Mesenchymal stem cell (in vitro differentiated cells and primary cell): ENCODE measurements around the gene AOPEP.

Source experiments
- DNase-seq: peaks from one replicate; pipeline ENCODE4 v3.0.0-alpha.2; 2013
- H2AFZ ChIP-seq: one replicate; pipeline ENCODE4 v1.6.1; 2013; ENCODE audit warnings: low read depth, mild to moderate bottlenecking, control low read depth, inconsistent platforms, low read length, moderate library complexity
- H2AK5ac ChIP-seq: 2 replicates; pipeline ENCODE4 v1.6.1; 2013; ENCODE audit warnings: low read length, moderate library complexity, mild to moderate bottlenecking, inconsistent platforms; ENCODE audit not compliant: severe bottlenecking
- H2BK120ac ChIP-seq: one replicate; pipeline ENCODE4 v1.6.1; 2013; ENCODE audit warnings: low read depth, mild to moderate bottlenecking, inconsistent platforms, low read length, moderate library complexity
- H2BK12ac ChIP-seq, 2 experiments: one replicate each; pipeline ENCODE4 v1.6.1; 2013; ENCODE audit warnings: inconsistent platforms in 2 of 2, low read length in 2 of 2, mild to moderate bottlenecking in 2 of 2, moderate library complexity in 2 of 2, control low read depth in 1 of 2
- H2BK15ac ChIP-seq: one replicate; pipeline ENCODE4 v1.6.1; 2013; ENCODE audit warnings: mild to moderate bottlenecking, low read depth, inconsistent platforms; ENCODE audit not compliant: poor library complexity, severe bottlenecking
- H2BK5ac ChIP-seq: 2 replicates; pipeline ENCODE4 v1.6.1; 2013; ENCODE audit warnings: low read depth, mild to moderate bottlenecking, low read length, control low read depth, inconsistent platforms; ENCODE audit not compliant: poor library complexity, severe bottlenecking
- H3K14ac ChIP-seq, 2 experiments: one replicate each; pipeline ENCODE4 v1.6.1; 2013; ENCODE audit warnings: inconsistent platforms in 2 of 2, low read length in 2 of 2, control low read depth in 1 of 2, mild to moderate bottlenecking in 1 of 2, moderate library complexity in 1 of 2
- H3K18ac ChIP-seq, 2 experiments: one replicate each; pipeline ENCODE4 v1.6.1; 2013; ENCODE audit warnings: inconsistent platforms in 2 of 2, low read length in 2 of 2, control low read depth in 1 of 2, low read depth in 1 of 2, mild to moderate bottlenecking in 1 of 2
- H3K23ac ChIP-seq, 2 experiments: one replicate each; pipeline ENCODE4 v1.6.1; 2013; ENCODE audit warnings: inconsistent platforms in 2 of 2, low read length in 2 of 2, mild to moderate bottlenecking in 2 of 2, moderate library complexity in 2 of 2, control low read depth in 1 of 2
- H3K27ac ChIP-seq: 2 replicates; pipeline ENCODE4 v1.5.1; 2013; ENCODE audit warnings: mild to moderate bottlenecking, moderate library complexity, low read length, control low read depth, inconsistent platforms; ENCODE audit not compliant: poor library complexity, severe bottlenecking
- H3K27me3 ChIP-seq, 2 experiments: 2 replicates each; pipeline versions ENCODE4 v1.6.1 to v1.7.0; 2013; ENCODE audit warnings: low read length in 2 of 2, mild to moderate bottlenecking in 2 of 2, moderate library complexity in 2 of 2, control low read depth in 1 of 2, inconsistent platforms in 1 of 2; ENCODE audit not compliant: control insufficient read depth in 1 of 2, insufficient read depth in 1 of 2
- H3K36me3 ChIP-seq, 2 experiments: 2 replicates each; pipeline versions ENCODE4 v1.6.1 to v1.7.0; 2013; ENCODE audit warnings: low read length in 2 of 2, control low read depth in 1 of 2, inconsistent platforms in 1 of 2, low read depth in 1 of 2, mild to moderate bottlenecking in 1 of 2; ENCODE audit not compliant: insufficient read depth in 2 of 2, control insufficient read depth in 1 of 2
- H3K4ac ChIP-seq, 2 experiments: one replicate each; pipeline ENCODE4 v1.6.1; 2013; ENCODE audit warnings: inconsistent platforms in 2 of 2, low read length in 2 of 2, mild to moderate bottlenecking in 2 of 2, moderate library complexity in 2 of 2, control low read depth in 1 of 2, low read depth in 1 of 2
- H3K4me1 ChIP-seq: 2 replicates; pipeline ENCODE4 v1.6.1; 2013; ENCODE audit warnings: low read depth, low read length, control low read depth; ENCODE audit not compliant: control insufficient read depth, insufficient read depth
- H3K4me2 ChIP-seq: 2 replicates; pipeline ENCODE4 v1.6.1; 2013; ENCODE audit warnings: low read length, mild to moderate bottlenecking, inconsistent platforms; ENCODE audit not compliant: poor library complexity, severe bottlenecking
- H3K4me3 ChIP-seq, 2 experiments: 2 replicates each; pipeline versions ENCODE4 v1.5.1 to v1.7.0; 2013; ENCODE audit warnings: low read length in 2 of 2, mild to moderate bottlenecking in 2 of 2, control low read depth in 1 of 2, low read depth in 1 of 2; ENCODE audit not compliant: insufficient read depth in 1 of 2
- H3K79me1 ChIP-seq: replicated peaks from 2 replicates; pipeline ENCODE4 v1.6.1; 2013; ENCODE audit warnings: mild to moderate bottlenecking, control low read depth, low read length, inconsistent platforms; ENCODE audit not compliant: poor library complexity, severe bottlenecking
- H3K9ac ChIP-seq: 2 replicates; pipeline ENCODE4 v1.7.0; 2013; ENCODE audit warnings: mild to moderate bottlenecking, low read length, moderate library complexity
- H3K9me3 ChIP-seq: 2 replicates; pipeline ENCODE4 v1.7.0; 2013; ENCODE audit warnings: mild to moderate bottlenecking, low read length; ENCODE audit not compliant: control insufficient read depth
- H4K8ac ChIP-seq: one replicate; pipeline ENCODE4 v1.6.1; 2013; ENCODE audit warnings: inconsistent platforms, mild to moderate bottlenecking, low read length, moderate library complexity
- H4K91ac ChIP-seq: one replicate; pipeline ENCODE4 v1.6.1; 2013; ENCODE audit warnings: mild to moderate bottlenecking, low read length, inconsistent platforms
- WGBS: methylation state at CpG from one replicate; pipeline ENCODE4 v1.1.7; 2013; ENCODE audit warnings: mixed read lengths; 5-methylcytosine and 5-hydroxymethylcytosine counted together

AOPEP gene

GRCh38 chr9:94915476-94916450 lies 189.3 kb downstream of the AOPEP start:
- Histone ChIP-seq H3K18ac (peak overlapping the region in 1 of 2 experiments; percentile 81), H3K27me3 (no peaks in the 10 kb centered on the region), H3K4me3 (no peak overlapping the region), H2AK5ac (peak overlapping the region; percentile 7), H3K14ac (peak overlapping the region in 1 of 2 experiments; percentile 63), H3K23ac (no peak overlapping the region), H2AFZ (no peak overlapping the region), H3K4ac (peak overlapping the region in 1 of 2 experiments; percentile 57), H2BK12ac (peak overlapping the region in 1 of 2 experiments; percentile 75), H3K36me3 (no peaks in the 10 kb centered on the region), H3K9me3 (no peaks in the 10 kb centered on the region), H4K91ac (peak overlapping the region; percentile 20), H3K79me1 (peaks cover 17% of the 10 kb centered on the region), H2BK120ac (no peak overlapping the region), H2BK15ac (no peak overlapping the region), H2BK5ac (no peak overlapping the region), H3K9ac (no peak overlapping the region), H3K27ac (no peak overlapping the region), H4K8ac (no peak overlapping the region), H3K4me2 (no peak overlapping the region), H3K4me1 (peaks cover 28% of the 10 kb centered on the region)
- WGBS, result 92% methylated on average over 14 of the region's 17 CpGs
- DNase-seq, result no peak

- no peak overlapping the region for H3K9ac ChIP-seq
- no peaks in the 10 kb centered on the region for H3K9me3 ChIP-seq
- H2BK12ac ChIP-seq, result peak overlapping the region in 1 of 2 experiments; percentile 93
- 78% methylated on average over 6 of the region's 6 CpGs for WGBS
- no peak overlapping the region for H2BK120ac ChIP-seq
- peak overlapping the region in 1 of 2 experiments; percentile 86 for H3K14ac ChIP-seq
- no peak overlapping the region for H3K4me3 ChIP-seq
- no peak overlapping the region for H3K23ac ChIP-seq
- peak overlapping the region; percentile 3 for H4K91ac ChIP-seq
- peak overlapping the region; percentile 84 for H2AK5ac ChIP-seq
- H3K4me2 ChIP-seq, result no peak overlapping the region
- peaks cover 28% of the 10 kb centered on the region for H3K4me1 ChIP-seq
- H2AFZ ChIP-seq, result no peak overlapping the region
- no peak overlapping the region for H3K27ac ChIP-seq
- H2BK15ac ChIP-seq, result no peak overlapping the region
- DNase-seq, result no peak
- H4K8ac ChIP-seq, result no peak overlapping the region
- H3K36me3 ChIP-seq, result no peaks in the 10 kb centered on the region
- no peak overlapping the region for H2BK5ac ChIP-seq
- peak overlapping the region in 1 of 2 experiments; percentile 57 for H3K4ac ChIP-seq
- H3K18ac ChIP-seq, result peak overlapping the region in 1 of 2 experiments; percentile 65
- H3K27me3 ChIP-seq, result no peaks in the 10 kb centered on the region
- peaks cover 15% of the 10 kb centered on the region for H3K79me1 ChIP-seq
Measured at GRCh38 chr9:94916956-94917355, 190.5 kb downstream of the AOPEP start.

- Histone ChIP-seq H4K8ac (no peak overlapping the region), H2BK5ac (no peak overlapping the region), H3K14ac (no peak overlapping the region), H3K23ac (no peak overlapping the region), H3K4me2 (no peak overlapping the region), H4K91ac (peak overlapping the region; percentile 14), H3K18ac (peak overlapping the region; percentile 29 to 40), H3K27me3 (no peaks in the 10 kb centered on the region), H2BK120ac (no peak overlapping the region), H2AK5ac (peak overlapping the region; percentile 81), H3K36me3 (no peaks in the 10 kb centered on the region), H2BK15ac (peak overlapping the region; percentile 68), H3K9ac (no peak overlapping the region), H3K79me1 (peaks cover 12% of the 10 kb centered on the region), H3K27ac (no peak overlapping the region), H2BK12ac (peak overlapping the region in 1 of 2 experiments; percentile 6), H3K4me1 (peaks cover 33% of the 10 kb centered on the region), H3K9me3 (no peaks in the 10 kb centered on the region), H2AFZ (no peak overlapping the region), H3K4me3 (no peak overlapping the region), H3K4ac (peak overlapping the region in 1 of 2 experiments; percentile 3)
- DNase-seq, result no peak
- 97% methylated on average over 5 of the region's 5 CpGs for WGBS
Measured at GRCh38 chr9:94918038-94918753, 191.7 kb downstream of the AOPEP start.
